Parathyroid adenoma (tissue), 2 donors: ENCODE data around the gene STARD13.

ENCODE experiments used
- H2AFZ ChIP-seq: fragments of 300-600 bp; sonication (generic); one replicate; pipeline ENCODE4 v1.7.0; 2017; ENCODE audit warnings: antibody characterized with exemption, mild to moderate bottlenecking
- H3K27ac ChIP-seq: fragments of 300-600 bp; sonication (generic); one replicate; pipeline ENCODE4 v1.7.0; 2017
- H3K27me3 ChIP-seq: fragments of 300-600 bp; sonication (generic); one replicate; pipeline ENCODE4 v1.7.0; 2017; ENCODE audit warnings: low read length; ENCODE audit not compliant: control insufficient read depth, insufficient read depth
- H3K36me3 ChIP-seq: fragments of 300-600 bp; sonication (generic); one replicate; pipeline ENCODE4 v1.7.0; 2017; ENCODE audit warnings: low read length; ENCODE audit not compliant: control insufficient read depth, insufficient read depth
- H3K4me1 ChIP-seq: fragments of 300-600 bp; sonication (generic); one replicate; pipeline ENCODE4 v1.7.0; 2017; ENCODE audit warnings: control low read depth
- H3K4me2 ChIP-seq: fragments of 300-600 bp; sonication (generic); one replicate; pipeline ENCODE4 v1.7.0; 2017; ENCODE audit warnings: low read length
- H3K4me3 ChIP-seq: fragments of 300-600 bp; sonication (generic); one replicate; pipeline ENCODE4 v1.7.0; 2017; ENCODE audit warnings: low read depth, low read length
- H3K79me2 ChIP-seq: fragments of 300-600 bp; sonication (generic); one replicate; pipeline ENCODE4 v1.7.0; 2017; ENCODE audit warnings: control low read depth
- H3K9ac ChIP-seq: fragments of 300-600 bp; sonication (generic); one replicate; pipeline ENCODE4 v1.7.0; 2017; ENCODE audit warnings: mild to moderate bottlenecking
- H3K9me3 ChIP-seq: fragments of 300-600 bp; sonication (generic); one replicate; pipeline ENCODE4 v1.7.0; 2017; ENCODE audit warnings: low read length; ENCODE audit not compliant: control insufficient read depth
- CTCF ChIP-seq: fragments of 300-600 bp; sonication (generic); IDR thresholded peaks from one replicate; pipeline ENCODE4 v1.7.0; 2017; ENCODE audit warnings: antibody characterized with exemption, mild to moderate bottlenecking
- donor health status: primary hyperparathyroidism.

The STARD13 gene

GRCh38 chr13:33292712-33293111 is 7.2 kb upstream of the STARD13 start:
- Histone ChIP-seq H3K4me2 (no peak overlapping the region), H3K9me3 (no peaks in the 10 kb centered on the region), H2AFZ (no peak overlapping the region), H3K27ac (no peak overlapping the region), H3K79me2 (no peaks in the 10 kb centered on the region), H3K9ac (no peak overlapping the region), H3K36me3 (no peaks in the 10 kb centered on the region), H3K4me1 (no peaks in the 10 kb centered on the region), H3K4me3 (no peak overlapping the region), H3K27me3 (no peaks in the 10 kb centered on the region)
- no peak for TF ChIP-seq CTCF

- Histone ChIP-seq H3K4me3 (no peak overlapping the region), H3K79me2 (no peaks in the 10 kb centered on the region), H3K27ac (no peak overlapping the region), H3K4me1 (peaks cover 3% of the 10 kb centered on the region), H3K4me2 (no peak overlapping the region), H3K9me3 (no peaks in the 10 kb centered on the region), H3K9ac (no peak overlapping the region), H2AFZ (no peak overlapping the region), H3K27me3 (no peaks in the 10 kb centered on the region), H3K36me3 (no peaks in the 10 kb centered on the region)
- TF ChIP-seq CTCF = no peak
These were observed 4.9 kb upstream of the STARD13 start for GRCh38 chr13:33290421-33290965.

- Histone ChIP-seq H3K4me2 (no peak overlapping the region), H3K27me3 (no peaks in the 10 kb centered on the region), H3K4me3 (no peak overlapping the region), H2AFZ (no peak overlapping the region), H3K4me1 (peaks cover 3% of the 10 kb centered on the region), H3K27ac (no peak overlapping the region), H3K79me2 (no peaks in the 10 kb centered on the region), H3K36me3 (no peaks in the 10 kb centered on the region), H3K9me3 (no peaks in the 10 kb centered on the region), H3K9ac (no peak overlapping the region)
- no peak for TF ChIP-seq CTCF
These were observed 4.4 kb upstream of the STARD13 start for GRCh38 chr13:33289966-33290365.

- H2AFZ ChIP-seq = no peak overlapping the region
- no peaks in the 10 kb centered on the region for H3K36me3 ChIP-seq
- no peak overlapping the region for H3K9ac ChIP-seq
- H3K4me2 ChIP-seq = no peak overlapping the region
- no peaks in the 10 kb centered on the region for H3K9me3 ChIP-seq
- peaks cover 3% of the 10 kb centered on the region for H3K4me1 ChIP-seq
- no peak for TF ChIP-seq CTCF
- no peaks in the 10 kb centered on the region for H3K79me2 ChIP-seq
- no peaks in the 10 kb centered on the region for H3K27me3 ChIP-seq
- H3K4me3 ChIP-seq = no peak overlapping the region
- H3K27ac ChIP-seq = no peak overlapping the region
These were observed 1.8 kb upstream of the STARD13 start for GRCh38 chr13:33287142-33287882.

- peak overlapping the region; percentile 65 for H3K4me2 ChIP-seq
- H3K36me3 ChIP-seq = no peaks in the 10 kb centered on the region
- H3K27me3 ChIP-seq = no peaks in the 10 kb centered on the region
- no peaks in the 10 kb centered on the region for H3K9me3 ChIP-seq
- no peaks in the 10 kb centered on the region for H3K79me2 ChIP-seq
- H3K4me1 ChIP-seq = peaks cover 3% of the 10 kb centered on the region
- H3K9ac ChIP-seq = no peak overlapping the region
- peak overlapping the region; percentile 73 for H3K4me3 ChIP-seq
- H2AFZ ChIP-seq = peak overlapping the region; percentile 86
- no peak for TF ChIP-seq CTCF
- peak overlapping the region; percentile 92 for H3K27ac ChIP-seq
These were observed 573 bp upstream of the STARD13 start for GRCh38 chr13:33286128-33286527.
